Transverse colon (tissue), 4 donors: ENCODE results near the gene QRICH1. TPM values are rescaled to one million over a fixed set of nuclear protein-coding genes. Genes with fewer than 3 reads are reported as not detected.

Source experiments
- DNase-seq: peaks from one replicate; pipeline ENCODE4 v3.0.0-alpha.2; 2019
- H3K27ac ChIP-seq, 4 donors: fragments of 200-600 bp; sonication (generic); 2 replicates each; pipeline ENCODE4 v1.5.1; 2016 to 2018; ENCODE audit warnings: inconsistent platforms in 4 of 4
- H3K27me3 ChIP-seq: fragments of 200-600 bp; sonication (generic); 2 replicates; pipeline ENCODE4 v1.5.1; 2017; ENCODE audit warnings: inconsistent platforms
- H3K36me3 ChIP-seq, 4 donors: fragments of 200-600 bp; sonication (generic); 2 replicates each; pipeline ENCODE4 v1.5.1; 2017 to 2019; ENCODE audit warnings: inconsistent platforms in 4 of 4
- H3K4me1 ChIP-seq, 4 donors: fragments of 200-600 bp; sonication (generic); 2 replicates each; pipeline ENCODE4 v1.5.1; 2017 to 2020; ENCODE audit warnings: inconsistent platforms in 4 of 4
- H3K4me3 ChIP-seq, 4 donors: fragments of 200-600 bp; sonication (generic); 1 replicate in 1 of 4; 2 replicates in 3 of 4; pipeline versions ENCODE4 v1.5.1 to v1.6.1; 2017 to 2019; ENCODE audit warnings: inconsistent platforms in 4 of 4
- H3K9me3 ChIP-seq, 2 donors: fragments of 200-600 bp; sonication (generic); 2 replicates each; pipeline ENCODE4 v1.5.1; 2017 to 2019; ENCODE audit warnings: inconsistent platforms in 2 of 2
- CTCF ChIP-seq, 5 experiments: fragments of 200-600 bp in 3 of 5; fragments of 450-650 bp in 2 of 5; sonication (generic) in 3 of 5; IDR thresholded peaks; 1 replicate in 2 of 5; 2 replicates in 3 of 5; pipeline ENCODE4 v1.5.1; 2016 to 2017; ENCODE audit warnings: antibody characterized with exemption in 5 of 5, inconsistent platforms in 3 of 5, mild to moderate bottlenecking in 2 of 5, moderate library complexity in 1 of 5
- EP300 ChIP-seq: sonication (generic); formaldehyde crosslinking; IDR thresholded peaks from one replicate; pipeline ENCODE4 v1.6.1; 2017; ENCODE audit warnings: antibody characterized with exemption, low read depth
- POLR2A ChIP-seq: fragments of 450-650 bp; IDR thresholded peaks from one replicate; pipeline ENCODE4 v1.6.1; 2016; ENCODE audit warnings: antibody characterized with exemption, mild to moderate bottlenecking, moderate library complexity
- POLR2AphosphoS5 ChIP-seq, 3 donors: sonication (generic); formaldehyde crosslinking; IDR thresholded peaks; one replicate each; pipeline ENCODE4 v1.6.1; 2016; ENCODE audit warnings: antibody characterized with exemption in 3 of 3
- WGBS, 2 donors: methylation state at CpG; one replicate each; pipeline ENCODE4 v1.1.5; 2018; ENCODE audit warnings: low coverage in 1 of 2; 5-methylcytosine and 5-hydroxymethylcytosine counted together
- in situ Hi-C, 4 donors: fragments of 200-750 bp; cut with MboI; loops; one replicate each; pipeline versions ENCODE4 v1.15.0 to v1.15.1; 2017; ENCODE audit warnings: low sequenced_read_pairs in 3 of 4, low pct_ligation_motif_present in 1 of 4, low pct_unique_long_range_greater_than_20kb in 1 of 4
- intact Hi-C: fragments of 100-400 bp; cut with DNase I; formaldehyde crosslinking; loops from one replicate; pipeline ENCODE4 v1.15.1; 2023; ENCODE audit warnings: low total_unique reads
- total RNA-seq, 4 donors: library from RNA; depleted of rRNA; stranded (reverse); fragments of >200 nt; gene quantifications; one replicate each; pipeline ENCODE4 v1.1.0, GENCODE V29; 2016

Gene QRICH1
- total RNA-seq, 4 donors from 2014 or later: 76.4 to 122 (median 84.7) TPM

GRCh38 chr3:49017971-49018706 lies 75.7 kb downstream of the QRICH1 start, which contains the start of gene DALRD3:
Gene DALRD3, minus strand, starts transcription at chr3:49018580. Its CDS starts 16 bp downstream, at chr3:49018564.
- TF ChIP-seq POLR2AphosphoS5 (IDR thresholded peaks at IDR 0.05) (peak; percentile 46 to 77 (median 77)), CTCF (IDR thresholded peaks at IDR 0.05) (no peak), POLR2A (peak; percentile 73)
- Histone ChIP-seq H3K4me3 (peak within 1 kb of the TSS; percentile 54 to 93 (median 82)), H3K4me1 (peaks cover 17 to 45% (median 33%) of the 10 kb centered on the region in 4 donors), H3K27ac (peak within 1 kb of the TSS; percentile 99 to 100 (median 100)), H3K36me3 (peaks cover 0 to 12% (median 5%) of the 10 kb centered on the region in 4 donors), H3K27me3 (no peaks in the 10 kb centered on the region), H3K9me3 (no peaks in the 10 kb centered on the region)
- intact Hi-C loops: loop anchor here (2.0 kb wide), 1 partner anchor 77 kb away; the partner anchor contains the start of gene QRICH1
- in situ Hi-C loops: no loop called here
- DNase-seq: peak; percentile 73
- WGBS, 2 donors: 1% methylated on average over 52 of the region's 85 CpGs; no CpG with 5 or more reads in 1 of the 2 donors

- H3K27ac ChIP-seq: peak overlapping the region; percentile 99 to 100 (median 100)
- H3K36me3 ChIP-seq: peaks cover 0 to 12% (median 5%) of the 10 kb centered on the region in 4 donors
- in situ Hi-C loops: no loop called here
- no peaks in the 10 kb centered on the region for H3K27me3 ChIP-seq
- no peaks in the 10 kb centered on the region for H3K9me3 ChIP-seq
- peaks cover 11 to 38% (median 29%) of the 10 kb centered on the region in 4 donors for H3K4me1 ChIP-seq
- peak overlapping the region; percentile 54 to 83 (median 74) for H3K4me3 ChIP-seq
- intact Hi-C loops: no loop called here
- WGBS, 2 donors: 10% methylated on average over 14 of the region's 23 CpGs; no CpG with 5 or more reads in 1 of the 2 donors
- TF ChIP-seq CTCF (IDR thresholded peaks at IDR 0.05) (no peak), POLR2AphosphoS5 (IDR thresholded peaks at IDR 0.05) (peak; percentile 25 to 78 (median 77)), POLR2A (peak; percentile 64), EP300 (no peak)
- DNase-seq: peak; percentile 75
Observed at GRCh38 chr3:49017229-49017970, 76.5 kb downstream of the QRICH1 start.

GRCh38 chr3:49016414-49017228 lies 77.2 kb downstream of the QRICH1 start:
- DNase-seq: no peak
- WGBS, 2 donors: 85% methylated on average over 6 of the region's 6 CpGs; no CpG with 5 or more reads in 1 of the 2 donors
- no peak overlapping the region for H3K4me3 ChIP-seq
- intact Hi-C loops: no loop called here
- no peaks in the 10 kb centered on the region for H3K27me3 ChIP-seq
- H3K36me3 ChIP-seq: peaks cover 0 to 12% (median 5%) of the 10 kb centered on the region in 4 donors
- peaks cover 11 to 36% (median 30%) of the 10 kb centered on the region in 4 donors for H3K4me1 ChIP-seq
- H3K9me3 ChIP-seq: no peaks in the 10 kb centered on the region
- H3K27ac ChIP-seq: peak overlapping the region in 3 of 4 donors; percentile 99 to 100 (median 100)
- in situ Hi-C loops: no loop called here
- TF ChIP-seq CTCF (IDR thresholded peaks at IDR 0.05) (no peak), POLR2AphosphoS5 (IDR thresholded peaks at IDR 0.05) (peak in 1 of 3 donors; percentile 5), POLR2A (peak; percentile 10), EP300 (no peak)
